ENCODE data around the gene SLC30A7.

SLC30A7 gene

GRCh38 chr1:101000131-101000873 lies 104.4 kb downstream of the SLC30A7 start:
- Histone ChIP-seq H3K9me2 (ENCODE audit: low read depth, low read length) (no peaks in the 10 kb centered on the region), H3K4me3 (ENCODE audit: low read depth, low read length, poor library complexity, severe bottlenecking) (no peak overlapping the region), H3K27me3 (ENCODE audit: insufficient read depth, low read length) (no peaks in the 10 kb centered on the region), H3K9ac (ENCODE audit: low read length) (no peak overlapping the region), H3K36me3 (ENCODE audit: insufficient read depth, low read length) (peaks cover 49% of the 10 kb centered on the region), H3K9me3 (ENCODE audit: low read length) (no peaks in the 10 kb centered on the region), H3K27ac (ENCODE audit: low read depth, low read length, poor library complexity, severe bottlenecking) (no peak overlapping the region), H3K4me1 (ENCODE audit: insufficient read depth, low read length, severe bottlenecking) (no peaks in the 10 kb centered on the region), H3K79me2 (ENCODE audit: insufficient read depth, low read length) (no peaks in the 10 kb centered on the region), H2AFZ (ENCODE audit: low read length) (no peak overlapping the region), H3F3A (ENCODE audit: insufficient read depth, low read length) (no peaks in the 10 kb centered on the region; the same call in 1 of the 2 replicates), H3K4me2 (ENCODE audit: low read length) (no peak overlapping the region), H4K20me1 (ENCODE audit: insufficient read depth, low read length) (no peaks in the 10 kb centered on the region)
- TF ChIP-seq EZH2 (IDR thresholded peaks at IDR 0.05; ENCODE audit: borderline replicate concordance, low read length) (no peak), CTCF (IDR thresholded peaks at IDR 0.05; ENCODE audit: low read length) (no peak)

DNA sequence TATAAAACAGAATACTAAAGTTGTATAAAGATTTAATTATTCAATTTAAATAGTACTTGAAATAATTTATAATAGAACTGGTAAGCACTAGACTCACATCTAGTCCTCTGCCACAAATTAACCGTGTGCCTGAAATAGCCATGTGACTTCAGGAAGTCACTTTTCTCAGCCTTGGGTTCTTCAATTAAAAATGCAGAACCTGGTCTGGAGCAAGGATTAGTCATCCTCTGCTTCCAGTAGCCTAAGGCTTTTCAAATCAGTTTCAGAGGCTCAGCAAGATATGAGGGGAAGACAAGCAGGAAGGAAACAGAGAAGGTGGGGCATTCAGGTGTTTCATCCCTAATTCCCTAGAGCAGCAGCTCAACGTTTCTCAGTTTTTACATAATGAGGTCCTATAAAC lies 106.7 kb downstream of the SLC30A7 start:
- Histone ChIP-seq H3K27ac (ENCODE audit: low read depth, low read length, poor library complexity, severe bottlenecking) (no peak overlapping the region), H3K4me1 (ENCODE audit: insufficient read depth, low read length, severe bottlenecking) (no peaks in the 10 kb centered on the region), H3K9ac (ENCODE audit: low read length) (no peak overlapping the region), H4K20me1 (ENCODE audit: insufficient read depth, low read length) (no peaks in the 10 kb centered on the region), H3K4me3 (ENCODE audit: low read depth, low read length, poor library complexity, severe bottlenecking) (no peak overlapping the region), H3K9me2 (ENCODE audit: low read depth, low read length) (no peaks in the 10 kb centered on the region), H3K4me2 (ENCODE audit: low read length) (no peak overlapping the region), H3K9me3 (ENCODE audit: low read length) (no peaks in the 10 kb centered on the region), H3F3A (ENCODE audit: insufficient read depth, low read length) (no peaks in the 10 kb centered on the region; the same call in 1 of the 2 replicates), H2AFZ (ENCODE audit: low read length) (no peak overlapping the region), H3K27me3 (ENCODE audit: insufficient read depth, low read length) (no peaks in the 10 kb centered on the region), H3K79me2 (ENCODE audit: insufficient read depth, low read length) (no peaks in the 10 kb centered on the region), H3K36me3 (ENCODE audit: insufficient read depth, low read length) (peaks cover 43% of the 10 kb centered on the region)
- TF ChIP-seq CTCF (IDR thresholded peaks at IDR 0.05; ENCODE audit: low read length): no peak
- TF ChIP-seq EZH2 (IDR thresholded peaks at IDR 0.05; ENCODE audit: borderline replicate concordance, low read length): no peak

- Histone ChIP-seq H3K9me3 (ENCODE audit: low read length) (no peaks in the 10 kb centered on the region), H3K4me3 (ENCODE audit: low read depth, low read length, poor library complexity, severe bottlenecking) (no peak overlapping the region), H3K27me3 (ENCODE audit: insufficient read depth, low read length) (no peaks in the 10 kb centered on the region), H3K79me2 (ENCODE audit: insufficient read depth, low read length) (no peaks in the 10 kb centered on the region), H3K36me3 (ENCODE audit: insufficient read depth, low read length) (peaks cover 42% of the 10 kb centered on the region), H3K4me2 (ENCODE audit: low read length) (no peak overlapping the region), H3K9ac (ENCODE audit: low read length) (no peak overlapping the region), H3K9me2 (ENCODE audit: low read depth, low read length) (no peaks in the 10 kb centered on the region), H4K20me1 (ENCODE audit: insufficient read depth, low read length) (no peaks in the 10 kb centered on the region), H3K27ac (ENCODE audit: low read depth, low read length, poor library complexity, severe bottlenecking) (no peak overlapping the region), H3K4me1 (ENCODE audit: insufficient read depth, low read length, severe bottlenecking) (no peaks in the 10 kb centered on the region), H3F3A (ENCODE audit: insufficient read depth, low read length) (no peaks in the 10 kb centered on the region; the same call in 1 of the 2 replicates), H2AFZ (ENCODE audit: low read length) (no peak overlapping the region)
- no peak for TF ChIP-seq EZH2 (IDR thresholded peaks at IDR 0.05; ENCODE audit: borderline replicate concordance, low read length)
- TF ChIP-seq CTCF (IDR thresholded peaks at IDR 0.05; ENCODE audit: low read length): no peak
Observed at GRCh38 chr1:101003012-101003650, 107.2 kb downstream of the SLC30A7 start.

Data from OCI-LY1 (cell line).